Measurements from ENCODE around the gene MSLN.

MSLN gene

DNA sequence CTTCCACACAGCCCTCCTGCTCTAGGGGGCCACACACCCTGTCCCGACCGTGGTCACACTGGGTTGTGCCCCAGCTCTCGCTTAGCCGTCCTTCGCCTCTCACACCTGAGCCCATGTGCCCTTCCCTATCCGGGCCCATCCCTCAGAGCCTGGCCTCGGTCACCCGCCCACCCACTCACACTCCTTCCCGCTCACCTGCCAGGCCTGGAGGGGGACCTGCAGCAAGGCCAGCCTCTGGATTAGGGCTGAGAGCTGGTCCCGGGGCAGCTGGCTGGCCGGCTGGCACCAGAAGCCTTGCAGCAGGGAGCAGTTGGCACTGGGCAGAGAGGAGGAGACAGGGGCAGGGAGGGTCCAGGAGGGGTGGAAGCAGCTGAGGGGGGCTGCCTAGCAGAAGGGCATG is 17.9 kb downstream of the MSLN start:
- TF ChIP-seq, protein P1, sequence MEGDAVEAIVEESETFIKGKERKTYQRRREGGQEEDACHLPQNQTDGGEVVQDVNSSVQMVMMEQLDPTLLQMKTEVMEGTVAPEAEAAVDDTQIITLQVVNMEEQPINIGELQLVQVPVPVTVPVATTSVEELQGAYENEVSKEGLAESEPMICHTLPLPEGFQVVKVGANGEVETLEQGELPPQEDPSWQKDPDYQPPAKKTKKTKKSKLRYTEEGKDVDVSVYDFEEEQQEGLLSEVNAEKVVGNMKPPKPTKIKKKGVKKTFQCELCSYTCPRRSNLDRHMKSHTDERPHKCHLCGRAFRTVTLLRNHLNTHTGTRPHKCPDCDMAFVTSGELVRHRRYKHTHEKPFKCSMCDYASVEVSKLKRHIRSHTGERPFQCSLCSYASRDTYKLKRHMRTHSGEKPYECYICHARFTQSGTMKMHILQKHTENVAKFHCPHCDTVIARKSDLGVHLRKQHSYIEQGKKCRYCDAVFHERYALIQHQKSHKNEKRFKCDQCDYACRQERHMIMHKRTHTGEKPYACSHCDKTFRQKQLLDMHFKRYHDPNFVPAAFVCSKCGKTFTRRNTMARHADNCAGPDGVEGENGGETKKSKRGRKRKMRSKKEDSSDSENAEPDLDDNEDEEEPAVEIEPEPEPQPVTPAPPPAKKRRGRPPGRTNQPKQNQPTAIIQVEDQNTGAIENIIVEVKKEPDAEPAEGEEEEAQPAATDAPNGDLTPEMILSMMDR (IDR thresholded peaks at IDR 0.05; ENCODE audit: control insufficient read depth, insufficient read depth, low read depth, low read length, missing control alignments) = no peak
- no peak overlapping the region for H3K4me3 ChIP-seq (ENCODE audit: control insufficient read depth, low read depth, low read length)
- no peak for DNase-seq (ENCODE audit: low read depth)

DNA sequence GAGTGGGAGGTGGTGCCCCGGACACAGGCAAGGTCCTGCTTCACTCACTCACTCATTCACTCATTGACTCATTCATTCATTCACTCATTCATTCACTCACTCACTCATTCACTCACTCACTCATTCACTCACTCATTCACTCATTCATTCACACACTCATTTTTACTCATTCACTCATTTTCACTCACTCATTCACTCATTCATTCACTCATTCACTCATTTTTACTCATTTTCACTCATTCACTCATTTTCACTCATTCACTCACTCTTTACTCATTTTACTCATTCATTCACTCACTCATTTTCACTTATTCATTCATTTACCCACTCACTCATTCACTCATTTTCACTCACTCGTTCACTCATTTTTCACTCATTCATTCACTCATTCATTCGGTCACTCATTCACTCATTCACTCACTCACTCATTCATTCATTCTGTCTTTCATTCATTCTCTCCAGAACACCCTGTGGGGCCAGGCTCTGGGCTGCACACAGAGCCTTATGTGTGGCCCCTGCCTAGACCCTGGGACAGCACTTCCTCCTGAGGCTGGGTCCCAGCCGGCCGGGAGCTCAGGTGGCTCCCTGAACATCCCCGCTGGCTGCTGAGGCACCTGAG is 18.5 kb downstream of the MSLN start:
- TF ChIP-seq, protein P1 (IDR thresholded peaks at IDR 0.05; ENCODE audit: control insufficient read depth, insufficient read depth, low read depth, low read length, missing control alignments) = no peak

DNA sequence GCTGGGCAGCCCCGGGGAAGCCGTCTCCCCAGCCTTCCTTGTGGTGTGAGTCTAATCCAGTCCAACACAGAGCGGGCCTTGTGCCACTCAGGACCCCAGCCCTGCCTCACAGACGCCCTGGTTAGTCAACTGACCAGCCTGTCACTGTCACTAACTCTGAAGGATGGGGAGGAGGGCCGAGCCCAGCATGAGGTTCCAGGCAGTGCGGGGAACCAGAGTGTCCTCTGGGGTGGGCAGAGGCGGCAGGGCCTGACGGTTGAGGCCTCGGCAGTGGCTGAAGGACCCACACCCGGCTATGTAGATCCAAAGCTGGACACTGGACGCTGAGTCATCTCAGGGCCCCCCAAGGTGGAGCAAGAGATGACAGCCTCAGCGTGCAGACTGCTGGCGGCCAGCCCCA is 19.0 kb downstream of the MSLN start:
- no peak overlapping the region for H3K4me3 ChIP-seq (ENCODE audit: control insufficient read depth, low read depth, low read length)
- DNase-seq (ENCODE audit: low read depth) = no peak
- TF ChIP-seq, protein P1 (IDR thresholded peaks at IDR 0.05; ENCODE audit: control insufficient read depth, insufficient read depth, low read depth, low read length, missing control alignments) = no peak

More for the DNA sequence above, 18.5 kb downstream of the MSLN start:
- DNase-seq (ENCODE audit: low read depth) = no peak
- H3K4me3 ChIP-seq (ENCODE audit: control insufficient read depth, low read depth, low read length) = no peak overlapping the region

DNA sequence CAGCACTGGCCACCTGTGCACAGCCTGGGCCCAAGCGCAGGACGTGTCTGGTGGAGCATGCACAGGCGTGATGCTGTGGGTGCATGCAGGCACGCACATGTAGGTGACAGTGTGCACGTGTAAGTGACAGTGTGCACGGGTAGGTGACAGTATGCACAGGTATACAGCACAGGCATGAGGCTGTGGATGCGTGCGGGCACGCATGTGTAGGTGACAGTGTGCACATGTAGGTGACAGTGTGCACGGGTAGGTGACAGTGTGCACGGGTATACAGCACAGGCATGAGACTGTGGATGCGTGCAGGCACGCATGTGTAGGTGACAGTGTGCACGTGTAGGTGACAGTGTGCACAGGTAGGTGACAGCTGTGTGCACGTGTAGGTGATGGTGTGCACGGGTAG is 19.8 kb downstream of the MSLN start:
- no peak overlapping the region for H3K4me3 ChIP-seq (ENCODE audit: control insufficient read depth, low read depth, low read length)
- TF ChIP-seq, protein P1 (IDR thresholded peaks at IDR 0.05; ENCODE audit: control insufficient read depth, insufficient read depth, low read depth, low read length, missing control alignments) = no peak
- no peak for DNase-seq (ENCODE audit: low read depth)

DNA sequence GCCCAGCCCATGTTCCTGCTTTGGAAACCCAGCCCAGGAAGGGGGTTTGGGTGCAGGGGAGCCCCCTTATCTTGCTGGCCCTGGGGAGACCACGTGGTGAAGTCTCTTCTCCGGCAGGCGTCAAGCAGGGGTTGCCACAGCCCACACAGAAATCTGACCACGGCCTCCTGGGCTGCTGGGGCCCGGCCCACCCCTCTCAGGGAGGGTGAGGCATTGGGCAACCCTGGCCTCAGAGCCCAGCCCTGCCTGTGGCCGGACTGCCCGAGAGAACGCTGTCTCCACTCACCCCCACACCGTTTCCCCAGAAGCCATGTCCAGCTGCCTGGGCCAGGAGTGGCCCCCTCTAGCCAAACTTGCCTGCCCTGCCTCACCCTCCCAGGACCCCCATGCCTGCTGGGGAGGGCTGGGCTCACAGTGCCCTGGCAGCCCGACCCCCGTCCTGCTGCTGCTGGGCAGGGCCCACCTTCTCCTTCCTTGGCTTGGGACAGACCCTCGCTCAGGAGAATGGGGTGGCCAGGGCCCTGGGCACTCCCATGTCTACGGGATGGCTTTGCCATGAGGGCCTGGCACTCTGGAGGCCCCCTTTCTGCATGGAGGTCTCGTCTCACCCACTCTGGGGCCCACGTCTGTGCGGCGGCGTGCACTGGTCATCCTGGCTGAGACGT is 20.9 kb downstream of the MSLN start:
- H3K4me3 ChIP-seq (ENCODE audit: control insufficient read depth, low read depth, low read length) = no peak overlapping the region
- no peak for DNase-seq (ENCODE audit: low read depth)
- TF ChIP-seq, protein P1 (IDR thresholded peaks at IDR 0.05; ENCODE audit: control insufficient read depth, insufficient read depth, low read depth, low read length, missing control alignments) = no peak

DNA sequence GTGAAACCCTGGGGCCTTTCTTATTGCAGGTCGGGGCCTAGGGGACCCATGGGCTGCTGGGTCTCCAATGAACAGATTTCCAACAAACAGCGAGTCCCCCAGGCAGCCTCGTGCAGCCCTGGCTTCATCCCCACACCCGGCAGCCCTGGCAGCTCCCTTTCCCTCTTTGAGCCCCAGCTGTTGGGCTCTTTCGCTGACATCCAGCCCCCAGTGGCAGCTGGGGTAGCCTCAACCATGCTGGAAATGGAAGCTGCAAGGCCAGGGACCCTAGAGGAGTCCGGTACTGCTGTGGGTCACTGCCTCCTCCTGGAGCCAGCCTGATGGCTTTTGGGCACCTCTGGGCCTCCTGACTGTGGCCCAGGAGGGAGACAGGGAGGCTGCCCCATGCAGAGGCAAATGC is 21.7 kb downstream of the MSLN start:
- DNase-seq (ENCODE audit: low read depth) = no peak
- no peak overlapping the region for H3K4me3 ChIP-seq (ENCODE audit: control insufficient read depth, low read depth, low read length)
- TF ChIP-seq, protein P1 (IDR thresholded peaks at IDR 0.05; ENCODE audit: control insufficient read depth, insufficient read depth, low read depth, low read length, missing control alignments) = no peak

All from AG09309 (cell line).